Activated CD4-positive, alpha-beta memory T cell treated with anti-CD3 and anti-CD28 coated beads, Interleukin-2, amount 10 ng/mL, durations not matched to agents 7 days and 5 days (primary cell): ENCODE results near the gene SYN1. TPM values are rescaled to one million over a fixed set of nuclear protein-coding genes. Genes with fewer than 3 reads are reported as not detected.

Experiments used
- CTCF ChIA-PET: fragments of 350-600 bp; sonication (Branson Sonifier 250); formaldehyde crosslinking; loops from one replicate; lab custom pipeline; 2021; ENCODE audit warnings: antibody characterized with exemption, inconsistent platforms; lab: Charles Lee
- POLR2A ChIA-PET: fragments of 350-600 bp; sonication (Branson Sonifier 250); formaldehyde crosslinking; loops from one replicate; lab custom pipeline; 2021; ENCODE audit warnings: antibody characterized with exemption; lab: Charles Lee
- DNase-seq: peaks from one replicate; pipeline ENCODE4 v3.0.0-alpha.2; 2020
- H3K27ac Mint-ChIP-seq: one replicate; pipeline ENCODE4 v1.8.0; 2021; ENCODE audit warnings: mild to moderate bottlenecking, mixed read lengths
- H3K27me3 Mint-ChIP-seq: one replicate; pipeline ENCODE4 v1.8.0; 2021; ENCODE audit warnings: mixed read lengths
- H3K36me3 Mint-ChIP-seq: one replicate; pipeline ENCODE4 v1.8.0; 2021; ENCODE audit warnings: low read depth, mixed read lengths
- H3K4me1 Mint-ChIP-seq: one replicate; pipeline ENCODE4 v1.8.0; 2021; ENCODE audit warnings: mixed read lengths
- H3K4me3 Mint-ChIP-seq: one replicate; pipeline ENCODE4 v1.8.0; 2021; ENCODE audit warnings: mild to moderate bottlenecking, mixed read lengths
- H3K9me3 Mint-ChIP-seq: one replicate; pipeline ENCODE4 v1.8.0; 2021; ENCODE audit warnings: mixed read lengths
- total RNA-seq, 2 experiments: library from RNA; stranded (reverse); gene quantifications; one replicate each; pipeline ENCODE4 v1.2.3, GENCODE V29; 2021

The SYN1 gene
- total RNA-seq, 2 experiments from 2014 or later = 0.18 to 0.40 TPM

- Mint-ChIP-seq H3K4me3 (peak within 1 kb of the TSS; percentile 91), H3K36me3 (peaks cover 23% of the 10 kb centered on the region), H3K27ac (peak within 1 kb of the TSS; percentile 93), H3K9me3 (no peaks in the 10 kb centered on the region), H3K27me3 (no peaks in the 10 kb centered on the region), H3K4me1 (peaks cover 50% of the 10 kb centered on the region)
- POLR2A ChIA-PET = interaction anchor here (0.6 to 2.5 kb wide), 7 partner anchors 21 to 367 kb away, joined by 3 to 7 read pairs (median 3); partner anchors contain the start of genes ELK1, TIMP1 and USP11
- peak; percentile 96 for DNase-seq
- CTCF ChIA-PET = interaction anchor here (1.5 kb wide), 1 partner anchor 88 kb away, joined by 3 read pairs; no protein-coding TSS in a partner anchor
These were observed 58.6 kb downstream of the SYN1 start, which contains the start of gene ARAF for GRCh38 chrX:47560934-47561658. TSS of gene ARAF (plus strand) at chrX:47561205. CDS start at chrX:47562968, 1,763 bp downstream.

GRCh38 chrX:47560179-47560933 is 59.3 kb downstream of the SYN1 start:
- Mint-ChIP-seq H3K4me3 (peak overlapping the region; percentile 91), H3K36me3 (peaks cover 23% of the 10 kb centered on the region), H3K27me3 (no peaks in the 10 kb centered on the region), H3K4me1 (peaks cover 54% of the 10 kb centered on the region), H3K27ac (peak overlapping the region; percentile 93), H3K9me3 (no peaks in the 10 kb centered on the region)
- no peak for DNase-seq
- POLR2A ChIA-PET = interaction anchor here (1.2 to 2.5 kb wide), 5 partner anchors 22 to 366 kb away, joined by 3 to 7 read pairs (median 3); partner anchors contain the start of genes CDK16, TIMP1 and USP11
- CTCF ChIA-PET = no interaction called here

DNA sequence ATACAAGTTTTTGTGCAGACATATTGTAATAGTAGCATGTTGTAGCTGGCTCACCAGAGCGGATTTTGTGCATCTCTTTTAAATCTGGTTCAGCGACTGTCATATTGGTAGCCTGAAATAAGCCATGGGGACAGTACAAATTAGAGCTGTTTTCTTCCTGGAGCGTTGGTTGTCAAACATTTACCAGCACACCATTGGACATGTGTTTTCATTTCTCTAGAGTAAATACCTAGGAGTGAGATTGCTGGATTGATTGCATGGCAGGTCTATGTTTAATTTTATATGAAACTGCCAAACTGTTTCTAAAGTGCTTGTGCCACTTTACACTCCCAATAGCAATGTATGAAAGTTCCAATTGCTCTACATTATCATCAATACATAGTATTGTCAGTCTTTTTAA is 61.2 kb downstream of the SYN1 start:
- no peak overlapping the region for H3K27ac Mint-ChIP-seq
- POLR2A ChIA-PET = no interaction called here
- no peak for DNase-seq
- H3K27me3 Mint-ChIP-seq = no peaks in the 10 kb centered on the region
- CTCF ChIA-PET = no interaction called here
- H3K36me3 Mint-ChIP-seq = peaks cover 8% of the 10 kb centered on the region
- peaks cover 42% of the 10 kb centered on the region for H3K4me1 Mint-ChIP-seq
- no peak overlapping the region for H3K4me3 Mint-ChIP-seq
- H3K9me3 Mint-ChIP-seq = no peaks in the 10 kb centered on the region

DNA sequence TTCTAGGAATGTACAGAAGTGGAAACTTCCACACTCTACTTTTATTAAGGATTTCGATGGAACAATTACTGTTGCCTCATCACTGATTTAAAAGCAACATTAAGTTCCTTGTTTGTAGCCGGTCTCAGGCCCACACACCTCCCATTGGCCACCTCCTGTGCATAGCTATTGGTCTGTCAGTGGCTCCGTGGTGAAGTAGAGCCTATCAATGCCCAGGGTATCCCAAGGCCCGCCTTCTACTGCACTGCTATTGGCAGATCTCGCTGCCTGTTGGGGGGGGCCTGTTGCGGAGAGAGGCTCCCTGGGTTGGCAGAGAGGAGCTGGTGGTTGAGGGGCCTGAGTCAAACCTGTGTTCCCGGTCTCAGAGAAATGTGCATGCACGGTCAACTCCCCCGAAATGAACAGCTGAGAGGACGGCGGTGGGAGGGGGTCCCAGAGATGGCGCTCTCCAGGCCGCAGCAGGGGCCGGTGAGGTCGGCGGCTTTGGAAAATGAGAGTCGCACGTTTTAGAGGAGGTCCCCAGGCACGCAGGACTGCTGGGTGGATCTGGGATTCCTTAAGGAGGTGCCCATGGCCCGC is 63.5 kb downstream of the SYN1 start:
- ChIA-PET CTCF (interaction anchor here (1.0 to 1.7 kb wide), 3 partner anchors 32 to 411 kb away, joined by 4 to 5 read pairs (median 5); partner anchors contain the start of gene RBM10), POLR2A (interaction anchor here (0.7 to 1.6 kb wide), 8 partner anchors 26 to 984 kb away, joined by 3 to 7 read pairs (median 4); partner anchors contain the start of genes ELK1, TBC1D25, TIMP1 and ZNF81)
- Mint-ChIP-seq H3K9me3 (no peaks in the 10 kb centered on the region), H3K36me3 (no peaks in the 10 kb centered on the region), H3K27me3 (no peaks in the 10 kb centered on the region), H3K4me1 (peaks cover 30% of the 10 kb centered on the region), H3K4me3 (peak overlapping the region; percentile 90), H3K27ac (peak overlapping the region; percentile 81)
- peak; percentile 85 for DNase-seq

DNA sequence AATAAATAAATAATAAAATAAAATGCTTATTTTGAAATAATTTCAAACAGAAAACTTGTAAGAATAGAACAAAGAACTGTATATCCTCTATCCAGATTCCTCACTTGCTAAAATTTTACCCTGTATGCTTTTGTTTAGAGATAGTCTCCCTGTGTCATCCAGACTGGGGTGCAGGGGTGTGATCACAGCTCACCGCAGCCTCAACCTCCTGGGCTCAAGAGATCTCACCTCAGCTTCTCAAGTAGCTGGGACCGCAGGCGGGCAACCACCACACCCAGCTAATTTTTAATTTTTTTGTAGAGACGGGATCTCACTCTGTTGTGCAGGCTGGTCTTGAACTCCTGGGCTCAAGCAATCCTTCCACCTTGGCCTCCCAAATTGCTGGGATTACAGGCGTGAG is 76.2 kb downstream of the SYN1 start:
- H3K27ac Mint-ChIP-seq = no peak overlapping the region
- H3K9me3 Mint-ChIP-seq = no peaks in the 10 kb centered on the region
- no peaks in the 10 kb centered on the region for H3K36me3 Mint-ChIP-seq
- ChIA-PET CTCF (no interaction called here), POLR2A (no interaction called here)
- no peak for DNase-seq
- H3K4me1 Mint-ChIP-seq = no peaks in the 10 kb centered on the region
- H3K27me3 Mint-ChIP-seq = no peaks in the 10 kb centered on the region
- no peak overlapping the region for H3K4me3 Mint-ChIP-seq

DNA sequence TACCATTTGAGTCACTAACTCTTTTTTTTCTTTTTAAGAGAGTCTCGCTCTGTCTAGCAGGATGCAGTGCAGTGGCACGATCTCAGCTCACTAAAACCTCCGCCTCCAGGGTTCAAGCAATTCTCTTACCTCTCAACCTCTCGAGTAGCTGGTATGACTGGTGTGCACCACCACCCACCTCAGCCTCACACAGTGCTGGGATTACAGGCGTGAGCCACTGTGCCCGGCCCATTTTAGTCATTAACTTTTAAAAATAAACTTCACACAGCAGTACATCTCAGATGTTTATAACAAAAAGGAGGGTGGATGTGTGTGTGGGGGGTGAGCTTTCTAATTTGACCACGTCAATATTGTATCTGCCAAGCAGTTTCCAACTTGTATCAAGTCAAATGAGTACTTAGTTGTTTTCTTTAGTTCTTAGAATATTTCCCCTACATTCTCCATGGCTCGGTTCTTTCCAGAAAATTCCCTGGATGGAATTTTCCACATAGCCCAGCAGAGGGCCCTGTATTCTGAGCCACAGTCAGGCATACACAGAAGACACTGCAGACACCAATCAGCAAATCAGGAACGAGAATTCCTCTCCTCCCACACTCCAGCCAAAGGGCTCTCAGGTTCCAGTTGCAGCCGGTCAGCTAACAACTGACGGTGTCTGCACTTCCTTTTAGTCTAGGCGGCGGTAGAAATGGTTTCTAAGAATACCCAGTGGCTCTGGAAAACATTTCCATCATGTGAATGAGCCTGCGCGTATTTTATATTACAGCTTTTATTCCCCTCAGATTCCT is 78.7 kb downstream of the SYN1 start:
- no peak for DNase-seq

DNA sequence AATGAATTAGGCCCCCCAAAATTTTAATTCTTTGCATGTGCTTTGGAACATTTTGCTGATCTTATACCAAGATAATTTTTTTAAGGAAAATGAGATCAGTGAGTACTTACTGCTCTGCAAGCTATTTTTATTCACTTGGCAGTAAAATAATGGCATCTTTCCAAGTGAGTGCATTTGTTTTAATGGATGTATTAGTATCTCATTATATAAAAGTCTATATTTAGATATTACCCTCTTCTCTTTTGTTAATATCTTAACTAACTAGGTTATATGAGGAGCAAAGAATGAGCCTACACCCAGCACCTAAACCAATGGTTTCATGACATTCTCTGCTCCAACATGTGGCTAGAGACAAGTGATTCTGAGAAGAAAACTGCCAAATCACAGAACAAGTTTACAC is 79.8 kb downstream of the SYN1 start:
- Mint-ChIP-seq H3K36me3 (no peaks in the 10 kb centered on the region), H3K4me1 (no peaks in the 10 kb centered on the region), H3K27ac (no peak overlapping the region), H3K27me3 (no peaks in the 10 kb centered on the region), H3K9me3 (no peaks in the 10 kb centered on the region), H3K4me3 (no peak overlapping the region)
- POLR2A ChIA-PET = no interaction called here
- DNase-seq = no peak
- CTCF ChIA-PET = interaction anchor here (1.2 kb wide), 1 partner anchor 16 kb away, joined by 3 read pairs; no protein-coding TSS in a partner anchor

More for the DNA sequence above, 78.7 kb downstream of the SYN1 start:
- Mint-ChIP-seq H3K27me3 (no peaks in the 10 kb centered on the region), H3K4me1 (no peaks in the 10 kb centered on the region), H3K4me3 (no peak overlapping the region), H3K36me3 (no peaks in the 10 kb centered on the region), H3K27ac (no peak overlapping the region), H3K9me3 (no peaks in the 10 kb centered on the region)
- ChIA-PET CTCF (no interaction called here), POLR2A (no interaction called here)

DNA sequence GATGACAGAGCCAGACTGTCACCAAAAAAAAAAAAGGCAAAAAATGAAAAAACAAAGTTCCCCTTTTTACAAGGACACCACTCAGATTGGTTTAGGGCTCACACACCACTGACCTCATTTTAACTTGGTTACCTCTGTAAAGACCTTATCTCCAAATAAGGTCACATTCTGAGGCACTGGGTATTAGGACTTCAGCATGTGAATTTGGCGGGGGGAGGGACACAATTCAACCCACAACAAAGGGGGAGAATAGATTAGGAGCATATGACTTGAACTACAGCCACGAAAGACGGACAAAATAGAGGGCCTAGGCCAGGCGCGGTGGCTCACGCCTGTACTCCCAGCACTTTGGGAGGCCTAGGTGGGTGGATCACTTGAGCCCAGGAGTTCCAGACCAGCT is 89.6 kb downstream of the SYN1 start:
- H3K36me3 Mint-ChIP-seq = no peaks in the 10 kb centered on the region
- ChIA-PET POLR2A (no interaction called here), CTCF (no interaction called here)
- H3K4me3 Mint-ChIP-seq = no peak overlapping the region
- H3K4me1 Mint-ChIP-seq = no peaks in the 10 kb centered on the region
- DNase-seq = no peak
- H3K9me3 Mint-ChIP-seq = no peaks in the 10 kb centered on the region
- no peak overlapping the region for H3K27ac Mint-ChIP-seq
- no peaks in the 10 kb centered on the region for H3K27me3 Mint-ChIP-seq

- Mint-ChIP-seq H3K4me3 (no peak overlapping the region), H3K27ac (no peak overlapping the region), H3K36me3 (no peaks in the 10 kb centered on the region), H3K4me1 (no peaks in the 10 kb centered on the region), H3K27me3 (no peaks in the 10 kb centered on the region), H3K9me3 (no peaks in the 10 kb centered on the region)
- ChIA-PET POLR2A (no interaction called here), CTCF (no interaction called here)
- DNase-seq = no peak
These were observed 90.1 kb downstream of the SYN1 start for GRCh38 chrX:47529548-47529947.

GRCh38 chrX:47523713-47524166 is 95.9 kb downstream of the SYN1 start:
- no peaks in the 10 kb centered on the region for H3K36me3 Mint-ChIP-seq
- ChIA-PET CTCF (interaction anchor here (0.6 to 8.0 kb wide), 17 partner anchors 8 to 620 kb away, joined by 3 to 43 read pairs (median 3); partner anchors contain the start of genes CDK16 and ZNF157), POLR2A (interaction anchor here (1.0 to 1.1 kb wide), 5 partner anchors 26 to 379 kb away, joined by 3 to 8 read pairs (median 5); partner anchors contain the start of gene RBM10)
- no peak overlapping the region for H3K27ac Mint-ChIP-seq
- no peaks in the 10 kb centered on the region for H3K9me3 Mint-ChIP-seq
- DNase-seq = no peak
- peaks cover 4% of the 10 kb centered on the region for H3K4me1 Mint-ChIP-seq
- H3K4me3 Mint-ChIP-seq = peak overlapping the region; percentile 66
- H3K27me3 Mint-ChIP-seq = no peaks in the 10 kb centered on the region

- no peaks in the 10 kb centered on the region for H3K27me3 Mint-ChIP-seq
- peaks cover 4% of the 10 kb centered on the region for H3K4me1 Mint-ChIP-seq
- no peaks in the 10 kb centered on the region for H3K36me3 Mint-ChIP-seq
- peak; percentile 80 for DNase-seq
- POLR2A ChIA-PET = interaction anchor here (1.0 to 1.3 kb wide), 6 partner anchors 26 to 378 kb away, joined by 3 to 8 read pairs (median 4); partner anchors contain the start of gene RBM10
- H3K9me3 Mint-ChIP-seq = no peaks in the 10 kb centered on the region
- H3K4me3 Mint-ChIP-seq = peak overlapping the region; percentile 66
- CTCF ChIA-PET = interaction anchor here (0.6 to 8.0 kb wide), 17 partner anchors 9 to 620 kb away, joined by 3 to 43 read pairs (median 3); partner anchors contain the start of genes CDK16 and ZNF157
- H3K27ac Mint-ChIP-seq = no peak overlapping the region
These were observed 96.4 kb downstream of the SYN1 start for GRCh38 chrX:47523297-47523696.
